ENCODE measurements around the gene GMEB1.
"Not testable (repeated sequence)": the region's sequence is repeated elsewhere in the genome, so short reads cannot be mapped to it uniquely, and the experiment has no call there.

Gene GMEB1

DNA sequence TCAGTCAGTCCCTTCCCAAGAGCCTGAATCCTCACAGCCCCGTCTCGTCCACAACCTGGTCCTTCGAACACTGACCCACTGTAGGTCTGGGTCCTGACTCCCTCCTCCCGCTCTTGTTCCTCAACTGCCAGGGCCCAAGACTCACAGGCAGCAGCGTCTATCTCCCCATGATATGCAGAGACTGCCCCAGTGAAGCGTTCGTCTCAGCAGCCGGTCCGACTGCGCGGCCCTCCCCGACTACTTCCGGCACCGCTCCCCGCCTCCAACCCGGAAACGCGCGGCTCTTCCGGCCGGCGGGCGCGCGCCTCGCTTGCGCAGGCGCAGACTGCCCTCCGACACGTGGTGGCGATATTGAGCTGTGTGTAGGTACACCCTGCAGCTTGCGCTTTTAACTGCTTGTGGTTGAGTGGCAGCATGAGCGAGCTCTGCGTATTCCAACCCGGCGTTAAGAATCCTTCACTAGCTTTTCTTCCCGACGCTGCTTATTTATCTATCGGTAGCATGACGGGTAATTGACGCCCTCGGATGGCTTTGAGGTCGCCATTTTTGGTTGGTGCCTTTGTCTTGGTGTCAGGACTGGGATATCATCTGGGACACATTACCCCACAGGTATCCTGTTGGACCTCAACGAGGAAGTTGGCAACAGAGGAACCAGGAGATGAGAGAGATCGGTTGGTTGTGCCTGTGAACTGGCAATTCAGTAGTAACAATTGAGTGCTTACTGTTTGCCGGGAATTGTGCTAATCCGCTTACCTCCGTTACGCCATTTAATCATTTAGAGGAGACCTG is 25.5 kb upstream of the GMEB1 start, which contains the start of gene TAF12:
Gene TAF12 (minus strand): TSS at position 221 of the 789 bp plus-strand sequence. CDS start 20,986 bp downstream, outside the sequence.
- H3K27me3 Mint-ChIP-seq (ENCODE audit: low read depth) = no peaks in the 10 kb centered on the region
- TF ChIP-seq, protein P1, sequence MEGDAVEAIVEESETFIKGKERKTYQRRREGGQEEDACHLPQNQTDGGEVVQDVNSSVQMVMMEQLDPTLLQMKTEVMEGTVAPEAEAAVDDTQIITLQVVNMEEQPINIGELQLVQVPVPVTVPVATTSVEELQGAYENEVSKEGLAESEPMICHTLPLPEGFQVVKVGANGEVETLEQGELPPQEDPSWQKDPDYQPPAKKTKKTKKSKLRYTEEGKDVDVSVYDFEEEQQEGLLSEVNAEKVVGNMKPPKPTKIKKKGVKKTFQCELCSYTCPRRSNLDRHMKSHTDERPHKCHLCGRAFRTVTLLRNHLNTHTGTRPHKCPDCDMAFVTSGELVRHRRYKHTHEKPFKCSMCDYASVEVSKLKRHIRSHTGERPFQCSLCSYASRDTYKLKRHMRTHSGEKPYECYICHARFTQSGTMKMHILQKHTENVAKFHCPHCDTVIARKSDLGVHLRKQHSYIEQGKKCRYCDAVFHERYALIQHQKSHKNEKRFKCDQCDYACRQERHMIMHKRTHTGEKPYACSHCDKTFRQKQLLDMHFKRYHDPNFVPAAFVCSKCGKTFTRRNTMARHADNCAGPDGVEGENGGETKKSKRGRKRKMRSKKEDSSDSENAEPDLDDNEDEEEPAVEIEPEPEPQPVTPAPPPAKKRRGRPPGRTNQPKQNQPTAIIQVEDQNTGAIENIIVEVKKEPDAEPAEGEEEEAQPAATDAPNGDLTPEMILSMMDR (IDR thresholded peaks at IDR 0.05; ENCODE audit: unreplicated experiment in 3 of 3) = peak in 2 of 3 experiments; percentile 23 to 50
- H3K27ac Mint-ChIP-seq = peak within 1 kb of the TSS; percentile 96 to 99 (median 98)

DNA sequence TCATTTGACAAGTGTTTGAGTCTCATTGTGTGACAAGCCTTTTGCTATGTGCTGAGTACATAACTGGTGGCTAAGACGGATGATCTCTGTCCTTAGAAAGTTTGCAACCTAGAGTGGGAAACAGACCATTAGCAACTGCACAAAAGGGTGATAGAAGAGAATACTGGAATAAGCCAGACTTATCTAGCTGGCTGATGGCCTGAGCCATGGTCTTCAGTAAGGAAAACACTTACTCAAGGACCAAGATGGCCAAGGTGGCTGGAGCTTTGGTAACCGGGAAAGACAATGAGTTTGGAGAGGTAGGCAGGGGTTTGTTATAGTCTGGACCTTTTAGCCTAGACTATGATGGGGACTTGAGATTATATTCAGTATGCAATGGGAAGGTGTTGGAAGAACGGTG is 24.1 kb upstream of the GMEB1 start:
- H3K4me1 Mint-ChIP-seq = peaks cover 60% of the 10 kb centered on the region
- H3K27me3 Mint-ChIP-seq (ENCODE audit: low read depth) = no peaks in the 10 kb centered on the region
- H3K27ac Mint-ChIP-seq = peak overlapping the region; percentile 96 to 99 (median 98)
- TF ChIP-seq, protein P1 (IDR thresholded peaks at IDR 0.05; ENCODE audit: unreplicated experiment in 3 of 3) = no peak
- no peaks in the 10 kb centered on the region for H3K36me3 Mint-ChIP-seq (ENCODE audit: low read depth)
- H3K4me3 Mint-ChIP-seq = peak overlapping the region; percentile 99
- no peaks in the 10 kb centered on the region for H3K9me3 Mint-ChIP-seq

More for the DNA sequence above, 25.5 kb upstream of the GMEB1 start, which contains the start of gene TAF12:
- no peaks in the 10 kb centered on the region for H3K36me3 Mint-ChIP-seq (ENCODE audit: low read depth)
- H3K4me1 Mint-ChIP-seq = peaks cover 49% of the 10 kb centered on the region
- H3K9me3 Mint-ChIP-seq = no peaks in the 10 kb centered on the region
- H3K4me3 Mint-ChIP-seq = peak within 1 kb of the TSS; percentile 99

DNA sequence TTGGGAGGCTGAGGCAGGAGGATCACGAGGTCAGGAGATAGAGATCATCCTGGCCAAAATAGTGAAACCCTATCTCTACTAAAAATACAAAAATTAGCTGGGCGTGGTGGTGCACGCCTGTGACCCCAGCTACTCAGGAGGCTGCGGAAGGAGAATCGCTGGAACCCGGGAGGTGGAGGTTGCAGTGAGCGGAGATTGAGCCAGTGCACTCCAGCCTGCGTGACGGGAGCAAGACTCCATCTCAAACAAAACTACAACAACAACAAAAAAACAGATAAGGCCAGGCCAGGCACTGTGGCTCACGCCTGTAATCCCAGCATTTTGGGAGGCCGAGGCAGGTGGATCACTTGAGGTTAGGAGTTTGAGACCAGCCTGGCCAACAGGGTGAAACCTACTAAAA is 23.2 kb upstream of the GMEB1 start:
- not testable (repeated sequence) for H3K36me3 Mint-ChIP-seq (ENCODE audit: low read depth); H3K27me3 Mint-ChIP-seq (ENCODE audit: low read depth); H3K27ac Mint-ChIP-seq; H3K9me3 Mint-ChIP-seq; H3K4me3 Mint-ChIP-seq
- peaks cover 55% of the 10 kb centered on the region for H3K4me1 Mint-ChIP-seq

DNA sequence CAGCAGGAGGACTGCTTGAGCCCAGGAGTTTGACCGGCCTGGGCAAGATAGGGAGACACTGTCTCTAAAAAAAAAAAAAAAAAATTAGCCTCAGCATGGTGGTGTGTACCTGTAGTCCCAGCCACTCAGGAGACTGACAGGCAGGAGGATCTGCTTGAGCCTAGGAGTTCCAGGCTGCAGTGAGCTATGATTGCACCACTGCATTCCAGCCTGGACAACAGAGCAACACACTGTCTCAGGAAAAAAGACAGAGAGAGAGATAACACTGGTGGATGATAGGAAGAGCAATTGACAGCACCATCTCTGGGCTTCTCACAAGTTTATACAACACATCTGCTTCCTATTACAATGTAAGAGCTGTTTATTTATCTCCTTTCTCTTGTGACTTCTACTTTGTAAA is 22.5 kb upstream of the GMEB1 start:
- Mint-ChIP-seq H3K27ac (peak overlapping the region; percentile 80 to 90 (median 89)), H3K4me1 (peaks cover 48% of the 10 kb centered on the region), H3K9me3 (no peaks in the 10 kb centered on the region), H3K4me3 (peak overlapping the region; percentile 24 to 58 (median 46)), H3K27me3 (ENCODE audit: low read depth) (no peaks in the 10 kb centered on the region), H3K36me3 (ENCODE audit: low read depth) (no peaks in the 10 kb centered on the region)
- TF ChIP-seq, protein P1 (IDR thresholded peaks at IDR 0.05; ENCODE audit: unreplicated experiment in 3 of 3) = no peak

DNA sequence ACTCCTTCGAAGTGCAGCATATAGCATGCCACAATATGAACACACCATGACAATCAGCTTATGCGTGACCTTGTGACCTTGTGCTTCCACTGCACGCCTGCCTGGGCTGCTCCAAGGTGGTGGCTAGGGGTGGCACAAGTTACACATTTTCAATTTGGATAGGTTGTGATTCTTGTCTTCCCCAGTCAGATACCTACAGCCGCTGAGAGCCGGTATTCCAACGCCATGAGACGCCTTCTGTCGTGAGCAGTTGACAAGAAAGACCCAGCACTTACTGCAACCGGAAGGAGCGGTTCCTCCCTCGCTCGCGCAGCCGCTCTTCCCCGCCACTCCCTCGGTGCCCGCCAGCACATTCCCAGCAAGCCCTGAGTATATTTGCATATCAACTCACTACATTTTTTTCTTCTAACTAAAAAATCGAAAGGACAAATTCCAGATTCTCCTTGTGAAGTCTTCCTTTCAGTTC is 20.5 kb upstream of the GMEB1 start:
- TF ChIP-seq, protein P1 (IDR thresholded peaks at IDR 0.05; ENCODE audit: unreplicated experiment in 3 of 3) = no peak
- peaks cover 35% of the 10 kb centered on the region for H3K4me1 Mint-ChIP-seq
- H3K27me3 Mint-ChIP-seq (ENCODE audit: low read depth) = no peaks in the 10 kb centered on the region

DNA sequence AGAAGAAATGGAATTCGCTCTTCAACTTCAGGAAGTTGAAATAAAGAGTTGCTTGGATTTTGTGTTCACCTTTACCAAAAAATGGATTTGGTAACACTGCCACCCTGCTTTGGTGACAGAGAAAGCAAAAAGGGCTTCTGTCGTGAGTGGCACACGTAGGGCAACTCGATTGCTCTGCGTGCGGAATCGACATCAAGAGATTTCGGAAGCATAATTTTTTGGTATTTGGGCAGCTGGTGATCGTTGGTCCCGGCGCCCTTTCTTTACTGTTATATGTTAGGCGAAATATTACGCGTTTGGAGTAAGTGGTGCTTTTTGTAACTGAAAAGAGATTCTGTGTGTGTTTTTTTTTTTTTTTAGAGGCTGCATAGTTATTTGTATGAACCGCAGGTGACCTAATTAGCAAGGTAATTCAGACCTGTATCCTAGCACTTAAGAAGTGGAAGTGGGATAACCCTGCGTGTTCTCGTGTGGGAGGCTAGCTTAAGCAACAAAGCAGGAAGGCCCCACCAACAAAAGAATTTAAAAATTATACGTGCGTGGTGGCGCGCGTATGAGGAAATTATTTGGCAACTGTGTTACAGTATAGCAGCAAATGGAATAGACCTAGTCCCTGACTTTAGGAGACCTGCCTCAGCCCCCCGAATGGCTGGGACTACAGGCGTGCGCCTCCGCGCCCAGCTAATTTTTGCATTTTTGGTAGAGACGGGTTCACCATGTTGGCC is 19.9 kb upstream of the GMEB1 start, which contains the start of gene RNU11:
Gene RNU11 (plus strand): TSS at position 127 of the 725 bp plus-strand sequence.
- TF ChIP-seq, protein P1 (IDR thresholded peaks at IDR 0.05; ENCODE audit: unreplicated experiment in 3 of 3) = no peak
- H3K4me3 Mint-ChIP-seq = peak within 1 kb of the TSS; percentile 82 to 86 (median 84)
- H3K9me3 Mint-ChIP-seq = no peaks in the 10 kb centered on the region
- H3K4me1 Mint-ChIP-seq = peaks cover 30% of the 10 kb centered on the region
- H3K36me3 Mint-ChIP-seq (ENCODE audit: low read depth) = no peaks in the 10 kb centered on the region
- no peaks in the 10 kb centered on the region for H3K27me3 Mint-ChIP-seq (ENCODE audit: low read depth)
- H3K27ac Mint-ChIP-seq = peak within 1 kb of the TSS; percentile 100

More for the DNA sequence above, 20.5 kb upstream of the GMEB1 start:
- H3K9me3 Mint-ChIP-seq = no peaks in the 10 kb centered on the region
- peak overlapping the region; percentile 82 to 86 (median 84) for H3K4me3 Mint-ChIP-seq
- H3K36me3 Mint-ChIP-seq (ENCODE audit: low read depth) = no peaks in the 10 kb centered on the region
- H3K27ac Mint-ChIP-seq = peak overlapping the region; percentile 100

DNA sequence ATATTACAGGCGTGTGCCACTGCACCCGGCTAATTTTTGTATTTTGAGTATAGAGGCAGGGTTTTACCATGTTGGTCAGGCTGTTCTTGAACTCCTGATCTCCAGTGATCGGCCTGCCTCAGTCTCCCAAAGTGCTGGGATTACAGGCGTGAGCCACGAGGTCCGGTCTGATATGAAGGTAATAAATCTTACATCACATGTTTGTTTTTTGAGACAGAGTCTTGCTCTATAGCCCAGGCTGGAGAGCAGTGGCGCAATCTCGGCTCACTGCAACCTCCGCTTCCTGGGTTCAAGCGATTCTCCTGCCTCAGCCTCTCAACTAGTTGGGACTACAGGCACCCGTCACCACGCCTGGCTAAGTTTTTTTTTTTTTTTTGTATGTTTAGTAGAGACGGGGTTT is 15.5 kb upstream of the GMEB1 start:
- H3K36me3 Mint-ChIP-seq (ENCODE audit: low read depth); H3K4me3 Mint-ChIP-seq: not testable (repeated sequence)

More for the DNA sequence above, 15.5 kb upstream of the GMEB1 start:
- peaks cover 16% of the 10 kb centered on the region for H3K4me1 Mint-ChIP-seq
- H3K27ac Mint-ChIP-seq; H3K9me3 Mint-ChIP-seq; H3K27me3 Mint-ChIP-seq (ENCODE audit: low read depth): not testable (repeated sequence)

Data from nephron (organoid).